DND-41 (cell line): ENCODE data around the gene CKS1B.

ENCODE experiments used
- EZH2 ChIP-seq: IDR thresholded peaks from 3 replicates; pipeline ENCODE4 v1.6.1; 2012; ENCODE audit warnings: borderline replicate concordance, low read depth, mild to moderate bottlenecking, moderate library complexity, low read length, inconsistent platforms; ENCODE audit not compliant: severe bottlenecking
- TF ChIP-seq, protein P1 (sequence below): IDR thresholded peaks from 2 replicates; pipeline ENCODE4 v1.5.1; 2012; ENCODE audit warnings: borderline replicate concordance, low read length, moderate library complexity, mild to moderate bottlenecking; ENCODE audit not compliant: poor library complexity, severe bottlenecking; ENCODE audit errors: extremely low read depth

DNA sequence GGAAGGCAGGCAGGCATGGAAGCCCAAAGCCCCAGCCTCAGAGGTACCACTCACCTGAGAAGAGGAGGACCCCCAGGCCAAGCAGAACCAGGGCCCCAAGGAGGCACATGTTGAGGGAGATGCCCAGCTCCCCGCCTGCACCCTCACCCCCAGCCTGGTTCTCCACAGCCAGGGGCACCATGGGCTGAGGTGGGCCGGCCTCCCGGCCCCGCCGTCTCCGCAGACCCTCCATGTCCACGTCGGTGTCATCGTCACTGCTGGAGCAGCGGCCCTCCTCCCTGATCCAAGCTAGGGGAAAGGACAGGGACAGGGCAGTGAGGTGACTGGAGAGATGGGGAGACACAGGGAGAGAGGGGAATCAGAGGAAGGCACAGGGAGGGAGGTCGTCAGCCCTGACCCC is 26.4 kb upstream of the CKS1B start:
- TF ChIP-seq, protein P1, sequence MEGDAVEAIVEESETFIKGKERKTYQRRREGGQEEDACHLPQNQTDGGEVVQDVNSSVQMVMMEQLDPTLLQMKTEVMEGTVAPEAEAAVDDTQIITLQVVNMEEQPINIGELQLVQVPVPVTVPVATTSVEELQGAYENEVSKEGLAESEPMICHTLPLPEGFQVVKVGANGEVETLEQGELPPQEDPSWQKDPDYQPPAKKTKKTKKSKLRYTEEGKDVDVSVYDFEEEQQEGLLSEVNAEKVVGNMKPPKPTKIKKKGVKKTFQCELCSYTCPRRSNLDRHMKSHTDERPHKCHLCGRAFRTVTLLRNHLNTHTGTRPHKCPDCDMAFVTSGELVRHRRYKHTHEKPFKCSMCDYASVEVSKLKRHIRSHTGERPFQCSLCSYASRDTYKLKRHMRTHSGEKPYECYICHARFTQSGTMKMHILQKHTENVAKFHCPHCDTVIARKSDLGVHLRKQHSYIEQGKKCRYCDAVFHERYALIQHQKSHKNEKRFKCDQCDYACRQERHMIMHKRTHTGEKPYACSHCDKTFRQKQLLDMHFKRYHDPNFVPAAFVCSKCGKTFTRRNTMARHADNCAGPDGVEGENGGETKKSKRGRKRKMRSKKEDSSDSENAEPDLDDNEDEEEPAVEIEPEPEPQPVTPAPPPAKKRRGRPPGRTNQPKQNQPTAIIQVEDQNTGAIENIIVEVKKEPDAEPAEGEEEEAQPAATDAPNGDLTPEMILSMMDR: no peak
- TF ChIP-seq EZH2: no peak
